GM19467 (cell line): ENCODE results near the gene HJURP.

Experiments
- ATAC-seq: cut with Tn5 transposase; IDR thresholded peaks from one replicate; pipeline ENCODE4 v1.9.1; 2021; ENCODE audit warnings: mild to moderate bottlenecking, moderate library complexity; ENCODE audit not compliant: unreplicated experiment

The HJURP gene

DNA sequence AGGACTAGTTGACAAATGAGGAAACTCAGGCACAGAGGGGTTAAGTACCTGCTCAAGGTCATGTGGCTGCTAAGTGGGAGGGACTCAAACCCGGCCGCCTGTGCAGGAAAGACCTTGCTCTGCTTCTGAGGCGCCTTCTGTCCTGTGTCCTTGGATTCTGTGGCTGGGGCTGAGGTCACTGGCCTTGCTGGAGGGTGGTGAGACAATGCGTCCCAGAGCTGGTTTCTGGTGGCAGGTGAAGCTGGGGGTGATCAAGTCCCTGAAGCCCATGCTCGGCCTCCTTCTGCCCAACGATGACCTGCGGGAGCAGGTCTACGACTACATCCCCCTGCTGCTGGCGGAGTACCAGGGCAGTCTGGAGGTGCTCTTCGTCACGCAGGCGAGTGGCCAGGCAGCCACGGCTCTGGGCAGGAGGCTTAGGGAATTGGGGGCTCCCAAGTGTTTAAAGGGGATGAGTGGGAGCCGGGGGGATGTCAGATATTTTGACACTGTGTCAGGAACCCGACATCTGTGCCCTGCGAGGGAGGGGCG, 60.1 kb downstream of the HJURP start:
- no peak for ATAC-seq

- no peak for ATAC-seq
These were observed 60.7 kb downstream of the HJURP start for GRCh38 chr2:233793465-233794127.

GRCh38 chr2:233792720-233793119, 61.6 kb downstream of the HJURP start:
- ATAC-seq, result no peak

DNA sequence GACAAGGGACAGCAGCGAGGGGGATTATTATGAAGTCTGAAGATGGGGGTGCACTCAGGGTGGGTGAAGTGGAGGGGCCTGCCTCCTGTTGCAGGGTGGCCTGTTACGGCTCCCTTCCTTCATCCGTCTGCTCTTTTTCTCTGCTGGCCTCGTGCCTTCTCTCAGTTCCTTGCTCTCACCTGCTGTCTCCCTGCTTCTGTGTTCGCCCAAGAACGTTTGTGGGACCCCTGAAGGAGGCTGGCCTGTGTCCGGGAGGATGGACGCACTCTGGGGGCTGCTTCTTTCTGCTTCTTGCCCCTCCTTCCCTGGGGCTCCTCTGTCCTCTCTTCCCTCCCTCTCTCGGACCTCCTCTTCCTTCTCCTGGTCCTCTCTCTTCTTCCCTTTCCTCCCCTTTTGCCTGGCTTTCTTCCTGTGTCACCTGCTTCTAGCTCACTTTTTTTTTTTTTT, 62.4 kb downstream of the HJURP start:
- ATAC-seq, result no peak

GRCh38 chr2:233791151-233791882, 63.0 kb downstream of the HJURP start:
- ATAC-seq, result no peak

DNA sequence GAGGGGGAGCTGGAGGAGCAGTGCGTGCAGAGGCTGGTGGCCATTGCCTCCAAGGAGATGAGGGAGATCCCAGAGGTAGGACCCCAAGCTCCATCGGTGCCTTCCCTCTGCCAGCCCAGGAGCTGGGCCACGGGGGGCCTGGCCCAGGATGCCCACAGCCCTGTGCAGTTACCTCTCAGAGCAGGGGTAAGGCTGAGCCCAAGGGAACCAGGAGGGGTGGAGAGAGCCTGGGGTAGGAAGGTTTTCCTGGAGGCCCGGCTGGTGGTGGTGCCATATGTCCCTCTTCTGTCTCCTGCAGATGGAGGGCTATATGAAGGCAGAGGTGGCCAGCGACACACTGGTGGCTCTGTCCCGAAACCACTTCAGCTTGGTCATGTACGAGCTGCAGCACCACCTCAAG, 64.8 kb downstream of the HJURP start:
- ATAC-seq, result no peak
